SU-DHL-6 (cell line): ENCODE measurements around the gene HK2.

Experiments used
- H2AFZ ChIP-seq: fragments of 200-600 bp; sonication (generic); 2 replicates; pipeline ENCODE4 v1.6.1; 2014; ENCODE audit warnings: low read depth, mild to moderate bottlenecking, moderate library complexity, mixed read lengths, antibody characterized with exemption, low read length; ENCODE audit not compliant: severe bottlenecking
- H3F3A ChIP-seq: fragments of 200-600 bp; shearing (Covaris generic); 2 replicates; pipeline ENCODE4 v1.6.0; 2016; ENCODE audit warnings: antibody characterized with exemption, mild to moderate bottlenecking; ENCODE audit not compliant: insufficient read depth
- H3K27ac ChIP-seq: fragments of 200-600 bp; sonication (generic); 2 replicates; pipeline ENCODE4 v1.5.1; 2016; ENCODE audit warnings: low read depth, mild to moderate bottlenecking, low read length, moderate library complexity, mixed read lengths
- H3K27me3 ChIP-seq: fragments of 200-600 bp; sonication (generic), shearing (Covaris generic); 2 replicates; pipeline ENCODE4 v1.6.0; 2014; ENCODE audit warnings: mild to moderate bottlenecking, low read length
- H3K36me3 ChIP-seq: fragments of 200-600 bp; sonication (generic); 2 replicates; pipeline ENCODE4 v1.6.1; 2014; ENCODE audit warnings: mild to moderate bottlenecking, low read length, mixed read lengths
- H3K4me2 ChIP-seq: fragments of 300-600, 200-600 bp; shearing (Covaris generic), sonication (generic); 2 replicates; pipeline ENCODE4 v1.6.0; 2014; ENCODE audit warnings: low read length, low read depth, mild to moderate bottlenecking; ENCODE audit not compliant: poor library complexity, severe bottlenecking
- H3K4me3 ChIP-seq: fragments of 200-600 bp; sonication (generic); 2 replicates; pipeline ENCODE4 v1.5.1; 2014; ENCODE audit warnings: antibody characterized with exemption, low read length, mild to moderate bottlenecking, mixed read lengths; ENCODE audit not compliant: insufficient read depth, poor library complexity, severe bottlenecking
- H3K79me2 ChIP-seq: fragments of 200-600 bp; sonication (generic); 2 replicates; pipeline ENCODE4 v1.6.1; 2014; ENCODE audit warnings: mild to moderate bottlenecking, low read length, moderate library complexity; ENCODE audit not compliant: insufficient read depth
- H3K9ac ChIP-seq: fragments of 200-600 bp; sonication (generic); 2 replicates; pipeline ENCODE4 v1.7.0; 2014; ENCODE audit warnings: mild to moderate bottlenecking, low read length
- H3K9me2 ChIP-seq: fragments of 200-600 bp; sonication (generic); replicated peaks from 2 replicates; pipeline ENCODE4 v1.6.1; 2014; ENCODE audit warnings: low read length; ENCODE audit not compliant: insufficient read depth
- H3K9me3 ChIP-seq: fragments of 200-600 bp; sonication (generic); 2 replicates; pipeline ENCODE4 v1.6.1; 2014; ENCODE audit warnings: low read length, mixed read lengths; ENCODE audit not compliant: insufficient read depth
- H4K20me1 ChIP-seq: fragments of 200-600 bp; sonication (generic); 2 replicates; pipeline ENCODE4 v1.6.1; 2014; ENCODE audit warnings: low read depth, mild to moderate bottlenecking, antibody characterized with exemption, low read length, moderate library complexity, mixed read lengths
- CTCF ChIP-seq: fragments of 200-600 bp; sonication (generic); IDR thresholded peaks from one replicate; pipeline ENCODE4 v1.5.1; 2017; ENCODE audit warnings: antibody characterized with exemption, mild to moderate bottlenecking, low read length, moderate library complexity; ENCODE audit not compliant: insufficient read depth, poor library complexity, severe bottlenecking
- EZH2phosphoT487 ChIP-seq: fragments of 200-600 bp; sonication (generic), shearing (Covaris generic); conservative IDR thresholded peaks from 2 replicates; pipeline ENCODE4 v1.6.1; 2018; ENCODE audit warnings: mild to moderate bottlenecking, antibody characterized with exemption, low read length, moderate library complexity, mixed read lengths

The HK2 gene

GRCh38 chr2:74867841-74868658, 34.1 kb downstream of the HK2 start:
- Histone ChIP-seq H3K9ac (no peak overlapping the region), H3K4me2 (no peak overlapping the region), H2AFZ (no peak overlapping the region), H3K4me3 (no peak overlapping the region), H3K9me2 (no peaks in the 10 kb centered on the region), H3K27me3 (no peaks in the 10 kb centered on the region), H3K9me3 (no peaks in the 10 kb centered on the region), H3K27ac (no peak overlapping the region), H3K79me2 (peaks cover 16% of the 10 kb centered on the region; the same call in 1 of the 2 replicates), H4K20me1 (no peaks in the 10 kb centered on the region), H3K36me3 (peaks cover 22% of the 10 kb centered on the region; the same call in 1 of the 2 replicates), H3F3A (no peaks in the 10 kb centered on the region)
- TF ChIP-seq EZH2phosphoT487 (no peak), CTCF (no peak)

DNA sequence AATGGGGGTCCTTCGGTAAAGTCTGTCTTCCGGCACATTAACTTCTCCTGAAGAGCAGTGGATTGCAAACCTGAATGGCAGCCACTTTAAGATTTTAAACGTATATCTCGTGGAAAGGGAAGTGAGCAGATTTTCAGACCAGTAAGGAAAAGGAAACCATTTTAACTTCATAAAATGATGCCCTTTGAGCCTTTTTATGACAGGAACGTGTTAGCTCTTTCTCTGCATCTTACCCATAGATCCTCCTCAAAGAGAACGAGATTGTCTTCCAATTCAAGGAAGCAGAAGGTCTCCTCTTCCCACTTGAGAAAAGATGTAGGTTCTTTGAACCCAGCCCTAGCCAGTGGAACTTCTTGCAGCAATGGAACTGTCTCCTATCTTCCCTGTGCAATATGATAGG, 35.6 kb downstream of the HK2 start:
- Histone ChIP-seq H4K20me1 (no peaks in the 10 kb centered on the region), H3K4me3 (no peak overlapping the region), H3F3A (no peaks in the 10 kb centered on the region), H3K27ac (no peak overlapping the region), H3K9me3 (no peaks in the 10 kb centered on the region), H3K79me2 (0 out of 2 replicates have a peak, but pooled peaks cover 5% of the 10 kb centered on the region), H2AFZ (no peak overlapping the region), H3K9ac (no peak overlapping the region), H3K4me2 (no peak overlapping the region), H3K27me3 (no peaks in the 10 kb centered on the region), H3K36me3 (peaks cover 22% of the 10 kb centered on the region; the same call in 1 of the 2 replicates), H3K9me2 (no peaks in the 10 kb centered on the region)
- TF ChIP-seq EZH2phosphoT487 (no peak), CTCF (no peak)

- TF ChIP-seq EZH2phosphoT487 (no peak), CTCF (no peak)
- Histone ChIP-seq H3K79me2 (no peaks in the 10 kb centered on the region), H3K27ac (no peak overlapping the region), H3K4me3 (no peak overlapping the region), H3K4me2 (no peak overlapping the region), H3F3A (peaks cover 2% of the 10 kb centered on the region; the same call in 1 of the 2 replicates), H2AFZ (no peak overlapping the region), H3K36me3 (peaks cover 26% of the 10 kb centered on the region), H3K9ac (no peak overlapping the region), H3K9me2 (no peaks in the 10 kb centered on the region), H3K27me3 (no peaks in the 10 kb centered on the region), H4K20me1 (no peaks in the 10 kb centered on the region), H3K9me3 (no peaks in the 10 kb centered on the region)
These were observed 37.0 kb downstream of the HK2 start for GRCh38 chr2:74870951-74871350.
